ENCODE measurements around the gene ADA.

DNA sequence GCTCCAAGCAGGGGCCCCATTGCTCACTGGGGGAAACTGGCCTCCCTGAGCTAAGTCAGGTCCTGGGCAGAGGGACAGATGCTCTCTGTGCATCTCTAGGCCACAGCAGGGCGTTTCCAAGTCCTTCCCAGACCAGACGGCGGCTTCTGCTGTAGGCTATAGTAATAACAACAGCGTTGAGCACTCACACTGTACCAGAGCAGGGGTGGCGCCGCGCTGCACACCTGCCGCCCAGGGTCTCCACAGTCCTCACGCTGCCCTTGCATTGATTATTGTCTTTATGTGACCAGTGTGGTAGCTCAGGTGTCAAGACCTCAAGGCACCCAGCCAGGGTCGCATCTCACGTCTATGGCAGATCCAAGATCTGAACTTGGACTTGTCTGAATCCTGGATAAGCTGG, 48.8 kb upstream of the ADA start:
- TF ChIP-seq, protein P1, sequence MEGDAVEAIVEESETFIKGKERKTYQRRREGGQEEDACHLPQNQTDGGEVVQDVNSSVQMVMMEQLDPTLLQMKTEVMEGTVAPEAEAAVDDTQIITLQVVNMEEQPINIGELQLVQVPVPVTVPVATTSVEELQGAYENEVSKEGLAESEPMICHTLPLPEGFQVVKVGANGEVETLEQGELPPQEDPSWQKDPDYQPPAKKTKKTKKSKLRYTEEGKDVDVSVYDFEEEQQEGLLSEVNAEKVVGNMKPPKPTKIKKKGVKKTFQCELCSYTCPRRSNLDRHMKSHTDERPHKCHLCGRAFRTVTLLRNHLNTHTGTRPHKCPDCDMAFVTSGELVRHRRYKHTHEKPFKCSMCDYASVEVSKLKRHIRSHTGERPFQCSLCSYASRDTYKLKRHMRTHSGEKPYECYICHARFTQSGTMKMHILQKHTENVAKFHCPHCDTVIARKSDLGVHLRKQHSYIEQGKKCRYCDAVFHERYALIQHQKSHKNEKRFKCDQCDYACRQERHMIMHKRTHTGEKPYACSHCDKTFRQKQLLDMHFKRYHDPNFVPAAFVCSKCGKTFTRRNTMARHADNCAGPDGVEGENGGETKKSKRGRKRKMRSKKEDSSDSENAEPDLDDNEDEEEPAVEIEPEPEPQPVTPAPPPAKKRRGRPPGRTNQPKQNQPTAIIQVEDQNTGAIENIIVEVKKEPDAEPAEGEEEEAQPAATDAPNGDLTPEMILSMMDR (conservative IDR thresholded peaks at IDR 0.05 in 1 of 2, IDR thresholded peaks at IDR 0.05 in 1 of 2; ENCODE audit: extremely low read depth in 1 of 2, insufficient read depth in 1 of 2, low read depth in 1 of 2, low read length in 2 of 2): no peak
- TF ChIP-seq EZH2 (IDR thresholded peaks at IDR 0.05; ENCODE audit: borderline replicate concordance, low read length): no peak
